Coronary artery (tissue), 2 donors: ENCODE data around the gene GOLGA2.

Experiments
- DNase-seq: peaks from one replicate; pipeline ENCODE4 v3.0.0-alpha.2; 2017; ENCODE audit warnings: low spot score
- H3K27ac ChIP-seq, 2 donors: fragments of 200-600 bp; sonication (generic); one replicate each; pipeline ENCODE4 v1.5.1; 2016 to 2019
- H3K4me3 ChIP-seq: fragments of 200-600 bp; sonication (generic); 2 replicates; pipeline ENCODE4 v1.5.1; 2016; ENCODE audit warnings: mild to moderate bottlenecking, moderate library complexity
- TF ChIP-seq, protein P1 (sequence below): fragments of 200-600 bp; sonication (generic); IDR thresholded peaks from one replicate; pipeline ENCODE4 v1.5.1; 2019; ENCODE audit warnings: antibody characterized with exemption

Gene GOLGA2

DNA sequence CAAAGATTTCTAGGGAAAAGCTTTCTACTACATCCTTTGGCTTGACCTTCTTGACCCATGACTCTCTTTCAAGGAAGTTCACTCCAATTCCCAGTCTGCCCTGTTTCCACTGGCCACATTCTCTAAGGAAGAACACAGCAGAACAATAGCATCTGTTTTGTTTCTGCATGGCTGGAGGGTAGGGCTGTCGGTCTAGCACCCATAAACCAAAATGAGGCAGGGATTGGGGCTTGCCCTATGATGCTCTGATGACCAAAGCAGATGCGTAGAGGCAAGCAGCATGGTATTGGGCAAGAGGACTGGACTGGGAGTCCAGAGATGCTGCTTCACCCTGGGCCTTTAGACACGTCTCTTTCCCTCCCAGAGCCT, 24.1 kb downstream of the GOLGA2 start:
- no peak for DNase-seq
- no peak overlapping the region for H3K4me3 ChIP-seq
- no peak overlapping the region for H3K27ac ChIP-seq
- TF ChIP-seq, protein P1, sequence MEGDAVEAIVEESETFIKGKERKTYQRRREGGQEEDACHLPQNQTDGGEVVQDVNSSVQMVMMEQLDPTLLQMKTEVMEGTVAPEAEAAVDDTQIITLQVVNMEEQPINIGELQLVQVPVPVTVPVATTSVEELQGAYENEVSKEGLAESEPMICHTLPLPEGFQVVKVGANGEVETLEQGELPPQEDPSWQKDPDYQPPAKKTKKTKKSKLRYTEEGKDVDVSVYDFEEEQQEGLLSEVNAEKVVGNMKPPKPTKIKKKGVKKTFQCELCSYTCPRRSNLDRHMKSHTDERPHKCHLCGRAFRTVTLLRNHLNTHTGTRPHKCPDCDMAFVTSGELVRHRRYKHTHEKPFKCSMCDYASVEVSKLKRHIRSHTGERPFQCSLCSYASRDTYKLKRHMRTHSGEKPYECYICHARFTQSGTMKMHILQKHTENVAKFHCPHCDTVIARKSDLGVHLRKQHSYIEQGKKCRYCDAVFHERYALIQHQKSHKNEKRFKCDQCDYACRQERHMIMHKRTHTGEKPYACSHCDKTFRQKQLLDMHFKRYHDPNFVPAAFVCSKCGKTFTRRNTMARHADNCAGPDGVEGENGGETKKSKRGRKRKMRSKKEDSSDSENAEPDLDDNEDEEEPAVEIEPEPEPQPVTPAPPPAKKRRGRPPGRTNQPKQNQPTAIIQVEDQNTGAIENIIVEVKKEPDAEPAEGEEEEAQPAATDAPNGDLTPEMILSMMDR: no peak

DNA sequence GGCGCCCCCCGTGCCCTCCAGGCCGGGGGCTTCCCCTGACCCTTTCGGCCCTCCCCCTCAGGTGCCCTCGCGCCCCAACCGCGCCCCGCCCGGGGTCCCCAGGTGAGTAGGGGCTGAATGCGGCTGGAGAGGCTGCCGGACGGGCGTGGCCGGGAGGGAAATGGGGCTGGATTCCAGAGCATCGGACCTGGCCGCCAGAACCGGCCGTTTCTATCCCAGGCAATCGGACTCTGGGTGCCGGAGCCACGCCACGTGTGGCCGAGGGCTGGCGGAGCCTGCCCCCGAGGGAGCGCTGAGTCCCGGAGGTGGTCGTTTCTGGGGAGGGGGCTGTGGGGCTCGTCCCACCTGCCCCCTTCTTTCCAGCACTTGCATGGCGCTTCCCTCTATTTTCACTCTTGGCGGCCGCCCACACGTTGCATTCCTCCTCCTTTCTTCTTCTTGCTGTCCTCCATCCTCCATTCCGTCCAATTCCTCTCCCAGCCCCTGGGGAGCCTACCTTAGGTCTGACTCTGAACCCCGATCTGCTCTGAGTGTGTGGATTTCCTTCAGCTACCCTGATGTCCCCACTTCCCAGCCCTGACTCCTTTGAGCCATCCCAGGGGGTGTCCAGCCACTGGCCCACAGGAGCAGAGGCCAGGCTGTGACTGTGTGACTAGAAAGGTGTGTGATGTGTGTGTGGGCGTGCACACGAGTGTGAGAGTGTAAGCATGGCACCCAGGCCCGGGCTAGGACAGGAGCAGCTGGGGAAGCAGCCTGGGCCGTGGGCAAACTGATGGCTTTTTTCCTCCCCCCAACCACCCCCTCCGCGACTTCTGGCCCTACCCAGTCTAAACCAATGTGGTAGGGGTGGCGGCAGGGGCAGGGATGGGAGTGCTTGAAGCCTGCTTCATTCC, 24.7 kb downstream of the GOLGA2 start:
- TF ChIP-seq, protein P1: no peak
- H3K27ac ChIP-seq: no peak overlapping the region
- DNase-seq: no peak
- H3K4me3 ChIP-seq: peak overlapping the region; percentile 62

DNA sequence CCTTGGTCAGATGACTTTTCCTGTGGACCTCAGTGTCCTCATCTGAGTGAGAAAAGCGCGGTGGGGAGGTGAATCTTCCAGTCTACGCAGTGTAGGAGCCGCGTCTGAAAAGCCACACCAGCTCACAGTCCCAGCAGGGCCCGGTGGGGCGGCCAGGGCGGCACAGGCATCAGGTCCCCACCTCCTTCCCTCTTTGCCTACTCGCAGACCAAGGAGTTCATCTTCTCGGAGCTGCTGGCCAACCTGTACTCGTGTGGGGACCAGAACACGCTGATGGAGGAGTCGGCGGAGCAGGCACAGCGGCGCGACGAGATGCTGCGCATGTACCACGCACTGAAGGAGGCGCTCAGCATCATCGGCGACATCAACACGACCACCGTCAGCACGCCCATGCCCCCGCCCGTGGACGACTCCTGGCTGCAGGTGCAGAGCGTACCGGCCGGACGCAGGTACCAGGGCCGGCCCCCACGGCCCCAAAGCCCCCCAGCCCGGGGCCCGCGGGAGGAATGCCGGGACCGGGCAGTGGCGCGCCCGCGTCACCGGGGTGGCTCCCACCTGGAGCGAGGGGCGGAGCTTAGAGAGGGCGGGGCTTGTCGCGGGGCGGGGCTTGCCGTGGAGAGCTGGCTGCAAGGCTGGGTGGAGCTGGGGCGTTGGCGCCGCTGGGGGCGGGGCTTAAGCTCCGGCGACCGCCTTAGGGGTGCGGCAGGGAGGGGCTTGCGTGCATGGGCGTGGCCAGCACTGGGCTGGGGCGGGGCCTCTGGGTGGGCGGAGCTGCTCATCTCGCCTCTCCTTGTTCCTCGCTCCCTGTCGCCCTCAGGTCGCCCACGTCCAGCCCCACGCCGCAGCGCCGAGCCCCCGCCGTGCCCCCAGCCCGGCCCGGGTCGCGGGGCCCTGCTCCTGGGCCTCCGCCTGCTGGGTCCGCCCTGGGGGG, 25.6 kb downstream of the GOLGA2 start:
- H3K27ac ChIP-seq: peak overlapping the region in 1 of 2 donors; percentile 3
- no peak for DNase-seq
- TF ChIP-seq, protein P1: no peak
- peak overlapping the region; percentile 62 for H3K4me3 ChIP-seq

DNA sequence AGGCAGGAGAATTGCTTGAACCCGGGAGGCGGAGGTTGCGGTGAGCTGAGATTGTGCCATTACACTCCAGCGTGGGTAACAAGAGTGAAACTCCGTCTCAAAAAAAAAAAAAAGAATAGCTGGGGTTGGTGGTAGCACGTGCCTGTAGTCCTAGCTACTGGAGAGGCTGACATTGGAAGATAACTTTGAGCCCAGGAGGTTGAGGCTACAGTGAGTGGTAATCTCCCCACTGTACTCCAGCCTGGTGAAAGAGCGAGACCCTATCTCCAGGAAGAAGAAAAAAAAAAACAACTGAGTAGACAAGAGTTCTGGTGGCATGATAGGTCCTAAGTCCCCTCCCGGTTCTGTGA, 26.3 kb downstream of the GOLGA2 start:
- TF ChIP-seq, protein P1: no peak

DNA sequence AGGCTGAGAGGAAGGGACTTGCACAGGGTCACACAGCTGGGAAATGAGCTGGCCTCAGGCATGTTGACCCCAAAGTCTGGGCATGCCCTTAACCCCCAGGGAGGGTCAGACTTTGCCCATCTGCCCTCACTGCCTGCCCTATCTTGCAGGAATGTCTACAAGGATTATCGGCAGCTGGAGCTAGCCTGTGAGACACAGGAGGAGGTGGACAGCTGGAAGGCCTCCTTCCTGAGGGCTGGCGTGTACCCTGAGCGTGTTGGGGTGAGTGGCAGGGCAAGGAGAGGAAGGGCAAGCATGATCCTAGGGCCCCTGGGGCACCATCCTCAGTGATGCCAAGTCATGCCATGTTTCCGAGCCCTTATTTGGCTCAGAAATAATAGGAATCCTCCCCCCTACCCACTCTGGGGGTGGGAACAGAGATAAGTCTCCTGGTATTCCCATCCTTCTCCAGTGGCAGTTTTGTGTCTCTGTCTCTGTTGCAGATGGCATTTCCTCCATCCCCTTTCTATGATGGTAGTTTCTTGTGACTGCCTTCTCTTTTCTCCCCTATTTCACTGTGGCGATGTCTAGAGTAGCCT, 28.5 kb downstream of the GOLGA2 start:
- Histone ChIP-seq H3K27ac (no peak overlapping the region), H3K4me3 (no peak overlapping the region)
- TF ChIP-seq, protein P1: no peak
- no peak for DNase-seq

More for the DNA sequence above, 26.3 kb downstream of the GOLGA2 start:
- Histone ChIP-seq H3K4me3 (no peak overlapping the region), H3K27ac (no peak overlapping the region)
- no peak for DNase-seq

DNA sequence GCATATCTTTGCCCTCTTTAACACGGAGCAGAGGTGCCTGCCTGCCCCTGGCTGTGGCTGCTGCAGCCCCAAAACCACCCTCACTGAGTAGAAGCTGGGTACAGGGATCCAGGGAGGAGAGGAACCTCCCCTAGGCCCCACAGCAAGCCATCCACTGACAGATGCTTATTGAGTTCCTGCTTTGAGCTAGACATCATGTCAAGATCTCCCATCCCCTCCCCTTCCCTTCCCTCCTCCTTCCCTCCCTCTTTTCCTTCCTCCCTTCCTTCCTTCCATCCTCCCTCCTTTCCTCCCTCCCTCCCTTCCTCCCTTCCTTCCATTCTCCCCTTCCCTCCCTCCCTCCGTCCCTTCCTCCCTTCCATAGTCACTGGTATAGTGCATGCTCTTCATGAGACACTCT, 29.3 kb downstream of the GOLGA2 start:
- Histone ChIP-seq H3K27ac (peak overlapping the region in 1 of 2 donors; percentile 87), H3K4me3 (no peak overlapping the region)
- no peak for DNase-seq
- TF ChIP-seq, protein P1: no peak
